ENCODE measurements around the gene KRT2.

DNA sequence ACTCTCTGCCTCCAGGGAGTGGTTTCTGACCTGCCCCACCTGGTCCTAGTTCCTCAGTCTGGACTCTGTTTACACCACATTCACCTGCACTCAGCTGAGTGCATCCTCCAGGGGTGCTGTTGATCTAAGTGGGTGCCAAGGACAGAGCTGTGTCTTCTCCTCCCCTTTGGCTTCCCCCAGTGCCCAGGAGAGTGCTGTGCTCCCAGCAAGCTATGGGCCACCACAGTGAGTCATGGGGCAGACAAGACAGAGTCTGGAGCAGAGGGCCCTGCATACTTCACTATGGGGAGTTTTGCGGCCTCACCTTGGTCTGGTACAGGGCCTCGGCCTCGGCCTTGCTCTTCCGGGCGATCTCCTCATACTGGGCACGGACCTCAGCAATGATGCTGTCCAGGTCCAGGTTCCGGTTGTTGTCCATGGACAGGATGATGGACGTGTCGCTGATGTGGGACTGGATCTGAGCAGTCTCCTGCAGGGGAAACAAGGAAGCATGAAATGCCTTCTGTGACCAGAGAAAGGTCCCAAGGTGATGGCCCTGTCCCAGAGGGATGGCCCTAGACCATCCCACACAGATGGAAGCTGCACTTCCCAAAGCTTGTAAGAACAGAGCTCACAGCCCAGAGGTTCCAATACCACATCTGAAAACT lies 38.5 kb downstream of the KRT2 start:
- TF ChIP-seq POLR2A (IDR thresholded peaks at IDR 0.05; ENCODE audit: low read depth, low read length) (no peak), EZH2 (IDR thresholded peaks at IDR 0.05; ENCODE audit: borderline replicate concordance, low read depth, low read length, severe bottlenecking) (no peak), JUN (IDR thresholded peaks at IDR 0.05; ENCODE audit: borderline replicate concordance, insufficient read depth, insufficient read length, low read depth) (no peak), POLR2AphosphoS5 (IDR thresholded peaks at IDR 0.05; ENCODE audit: insufficient read depth, low read depth, low read length) (no peak)
- TF ChIP-seq, protein P1, sequence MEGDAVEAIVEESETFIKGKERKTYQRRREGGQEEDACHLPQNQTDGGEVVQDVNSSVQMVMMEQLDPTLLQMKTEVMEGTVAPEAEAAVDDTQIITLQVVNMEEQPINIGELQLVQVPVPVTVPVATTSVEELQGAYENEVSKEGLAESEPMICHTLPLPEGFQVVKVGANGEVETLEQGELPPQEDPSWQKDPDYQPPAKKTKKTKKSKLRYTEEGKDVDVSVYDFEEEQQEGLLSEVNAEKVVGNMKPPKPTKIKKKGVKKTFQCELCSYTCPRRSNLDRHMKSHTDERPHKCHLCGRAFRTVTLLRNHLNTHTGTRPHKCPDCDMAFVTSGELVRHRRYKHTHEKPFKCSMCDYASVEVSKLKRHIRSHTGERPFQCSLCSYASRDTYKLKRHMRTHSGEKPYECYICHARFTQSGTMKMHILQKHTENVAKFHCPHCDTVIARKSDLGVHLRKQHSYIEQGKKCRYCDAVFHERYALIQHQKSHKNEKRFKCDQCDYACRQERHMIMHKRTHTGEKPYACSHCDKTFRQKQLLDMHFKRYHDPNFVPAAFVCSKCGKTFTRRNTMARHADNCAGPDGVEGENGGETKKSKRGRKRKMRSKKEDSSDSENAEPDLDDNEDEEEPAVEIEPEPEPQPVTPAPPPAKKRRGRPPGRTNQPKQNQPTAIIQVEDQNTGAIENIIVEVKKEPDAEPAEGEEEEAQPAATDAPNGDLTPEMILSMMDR (IDR thresholded peaks at IDR 0.05; ENCODE audit: extremely low read depth in 1 of 2, insufficient read depth in 1 of 2, low read depth in 1 of 2, low read length in 2 of 2) = no peak

Measured in endothelial cell of umbilical vein (primary cell).